Right atrium auricular region (tissue), 2 donors: ENCODE data around the gene CIROP. TPM values are rescaled to one million over a fixed set of nuclear protein-coding genes. Genes with fewer than 3 reads are reported as not detected.

Experiments
- DNase-seq: peaks from one replicate; pipeline ENCODE4 v3.0.0-alpha.2; 2019; ENCODE audit warnings: low spot score
- H3K27ac ChIP-seq, 2 donors: fragments of 200-600 bp; sonication (generic); 1 replicate in 1 of 2; 2 replicates in 1 of 2; pipeline ENCODE4 v1.5.1; 2016 to 2019
- H3K27me3 ChIP-seq, 2 donors: fragments of 200-600 bp; sonication (generic); one replicate each; pipeline versions ENCODE4 v1.5.1 to v1.6.0; 2017 to 2019
- H3K36me3 ChIP-seq: fragments of 200-600 bp; sonication (generic); one replicate; pipeline ENCODE4 v1.5.1; 2016
- H3K4me1 ChIP-seq, 2 donors: fragments of 200-600 bp; sonication (generic); one replicate each; pipeline versions ENCODE4 v1.5.1 to v1.6.0; 2017 to 2019
- H3K4me3 ChIP-seq, 2 donors: fragments of 200-600 bp; sonication (generic); 1 replicate in 1 of 2; 2 replicates in 1 of 2; pipeline ENCODE4 v1.5.1; 2017 to 2019; ENCODE audit warnings: mild to moderate bottlenecking in 1 of 2, moderate library complexity in 1 of 2
- H3K9me3 ChIP-seq, 2 donors: fragments of 200-600 bp; sonication (generic); one replicate each; pipeline ENCODE4 v1.5.1; 2019
- total RNA-seq, 2 donors: library from RNA; depleted of rRNA; stranded (reverse); fragments of >200 nt; gene quantifications; one replicate each; pipeline ENCODE4 v1.1.0, GENCODE V29; 2016
- TF ChIP-seq, protein P1 (sequence below), 2 donors: fragments of 200-600 bp; sonication (generic); IDR thresholded peaks; one replicate each; pipeline ENCODE4 v1.5.1; 2019; ENCODE audit warnings: antibody characterized with exemption in 2 of 2

CIROP gene
- total RNA-seq, 2 donors from 2014 or later = not detected

DNA sequence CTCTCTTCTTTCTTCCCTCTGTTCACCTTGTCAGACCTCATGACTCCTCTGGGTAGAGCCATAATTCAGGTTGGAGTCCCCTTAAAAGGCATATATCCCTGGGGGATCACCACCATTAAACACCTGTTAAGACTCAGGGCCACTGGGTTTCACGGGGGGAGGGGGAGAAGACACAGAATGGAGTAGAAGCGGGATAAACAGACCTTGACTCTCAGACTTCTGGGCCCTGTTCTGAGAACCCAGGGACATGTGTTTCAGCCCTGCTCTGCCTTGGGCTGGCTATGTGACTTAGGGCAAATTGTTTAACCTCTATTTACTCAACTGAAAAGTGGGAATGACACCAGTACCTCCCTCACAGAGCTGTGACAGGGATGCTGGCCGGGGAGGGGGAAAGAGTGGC, 52.1 kb downstream of the CIROP start:
- TF ChIP-seq, protein P1, sequence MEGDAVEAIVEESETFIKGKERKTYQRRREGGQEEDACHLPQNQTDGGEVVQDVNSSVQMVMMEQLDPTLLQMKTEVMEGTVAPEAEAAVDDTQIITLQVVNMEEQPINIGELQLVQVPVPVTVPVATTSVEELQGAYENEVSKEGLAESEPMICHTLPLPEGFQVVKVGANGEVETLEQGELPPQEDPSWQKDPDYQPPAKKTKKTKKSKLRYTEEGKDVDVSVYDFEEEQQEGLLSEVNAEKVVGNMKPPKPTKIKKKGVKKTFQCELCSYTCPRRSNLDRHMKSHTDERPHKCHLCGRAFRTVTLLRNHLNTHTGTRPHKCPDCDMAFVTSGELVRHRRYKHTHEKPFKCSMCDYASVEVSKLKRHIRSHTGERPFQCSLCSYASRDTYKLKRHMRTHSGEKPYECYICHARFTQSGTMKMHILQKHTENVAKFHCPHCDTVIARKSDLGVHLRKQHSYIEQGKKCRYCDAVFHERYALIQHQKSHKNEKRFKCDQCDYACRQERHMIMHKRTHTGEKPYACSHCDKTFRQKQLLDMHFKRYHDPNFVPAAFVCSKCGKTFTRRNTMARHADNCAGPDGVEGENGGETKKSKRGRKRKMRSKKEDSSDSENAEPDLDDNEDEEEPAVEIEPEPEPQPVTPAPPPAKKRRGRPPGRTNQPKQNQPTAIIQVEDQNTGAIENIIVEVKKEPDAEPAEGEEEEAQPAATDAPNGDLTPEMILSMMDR (IDR thresholded peaks at IDR 0.05) = no peak
- no peaks in the 10 kb centered on the region for H3K27me3 ChIP-seq
- DNase-seq = no peak

DNA sequence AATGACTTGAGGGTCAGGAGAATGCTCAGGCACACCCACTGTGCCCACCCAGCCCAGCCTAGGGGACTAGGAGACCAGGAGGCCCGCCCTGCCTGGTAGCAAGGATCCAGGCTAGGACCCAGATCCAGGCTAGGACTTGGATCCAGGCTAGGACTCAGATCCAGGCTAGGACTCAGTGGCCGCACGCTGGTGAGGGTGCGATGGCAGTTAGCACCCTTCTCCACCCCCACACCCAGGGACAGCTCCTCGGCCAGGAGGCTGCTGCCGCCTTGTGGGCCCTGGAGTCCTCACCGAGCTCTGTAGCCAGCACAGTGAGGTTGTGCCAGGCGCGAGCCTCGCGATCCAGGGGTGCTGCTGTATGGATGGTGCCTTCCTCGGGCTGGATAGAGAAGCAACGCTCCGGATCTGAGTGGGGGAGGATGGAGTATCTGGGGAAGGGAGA, 52.6 kb downstream of the CIROP start:
- Histone ChIP-seq H3K27ac (no peak overlapping the region), H3K4me1 (peaks cover 0 to 14% of the 10 kb centered on the region in 2 donors), H3K4me3 (no peak overlapping the region), H3K36me3 (no peaks in the 10 kb centered on the region), H3K27me3 (no peaks in the 10 kb centered on the region), H3K9me3 (no peaks in the 10 kb centered on the region)
- TF ChIP-seq, protein P1 (IDR thresholded peaks at IDR 0.05) = peak in 1 of 2 donors; percentile 48
- no peak for DNase-seq

More for the DNA sequence above, 52.1 kb downstream of the CIROP start:
- H3K4me3 ChIP-seq = no peak overlapping the region
- no peak overlapping the region for H3K27ac ChIP-seq
- H3K36me3 ChIP-seq = no peaks in the 10 kb centered on the region
- H3K9me3 ChIP-seq = no peaks in the 10 kb centered on the region
- peaks cover 0 to 15% of the 10 kb centered on the region in 2 donors for H3K4me1 ChIP-seq

DNA sequence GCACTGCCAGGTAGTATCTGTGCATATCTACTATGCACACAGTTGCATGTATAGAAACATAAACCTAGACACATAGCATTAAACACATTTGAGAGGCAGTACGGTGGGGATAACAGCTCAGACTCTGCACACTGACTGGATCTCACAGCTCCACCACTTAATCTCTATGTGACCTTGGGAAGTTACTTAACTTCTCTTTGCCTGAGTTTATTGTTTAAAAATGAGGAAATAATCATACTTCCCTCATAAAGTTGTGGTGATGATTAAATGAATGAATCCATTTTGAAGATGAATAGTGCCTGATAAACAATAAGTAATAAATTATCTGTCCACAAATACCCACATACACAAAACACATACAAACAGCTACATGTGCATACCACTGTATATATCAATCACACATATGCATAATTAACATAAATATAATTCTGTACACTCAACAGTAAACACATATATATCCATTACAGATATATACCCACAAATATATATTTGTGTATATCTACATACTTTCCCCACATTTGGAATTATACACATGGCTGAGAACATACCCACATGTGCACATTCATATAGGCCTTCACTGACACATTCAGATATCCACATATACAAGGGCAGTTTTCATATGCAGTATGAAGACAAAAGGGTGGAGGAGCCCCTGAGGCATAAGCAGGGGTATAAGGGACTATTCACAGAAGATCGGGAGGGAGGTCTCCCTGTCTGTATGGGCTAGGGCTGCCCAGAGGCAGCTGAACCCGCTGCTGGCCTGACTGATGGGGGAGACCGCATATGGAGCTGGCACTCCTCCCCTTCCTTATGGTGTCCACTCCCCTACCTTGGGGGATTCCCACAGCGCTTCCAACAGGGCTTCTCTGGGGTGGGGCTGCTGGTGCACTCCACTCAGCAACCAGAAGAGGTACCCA, 53.4 kb downstream of the CIROP start:
- Histone ChIP-seq H3K4me3 (no peak overlapping the region), H3K27me3 (no peaks in the 10 kb centered on the region), H3K9me3 (no peaks in the 10 kb centered on the region), H3K4me1 (peaks cover 0 to 6% of the 10 kb centered on the region in 2 donors), H3K36me3 (no peaks in the 10 kb centered on the region), H3K27ac (no peak overlapping the region)
- TF ChIP-seq, protein P1 (IDR thresholded peaks at IDR 0.05) = no peak
- no peak for DNase-seq

Other genes starting within 250 kb of the CIROP start
- gene LRP10, start 233.2 kb downstream of the CIROP start, total RNA-seq = 100 to 1,000 TPM in 1 of 2 donors, 10 to 100 TPM in 1; 54.2 to 144 TPM
- not detected for gene REM2, start 221.8 kb downstream of the CIROP start, total RNA-seq
- 100 to 1,000 TPM in 1 of 2 donors, 10 to 100 TPM in 1; 76.5 to 774 TPM for gene RBM23, start 185.8 kb downstream of the CIROP start, total RNA-seq
- gene PRMT5, start 175.6 kb downstream of the CIROP start, total RNA-seq = 10 to 100 TPM; 23.3 to 55.1 TPM
- gene HAUS4, start 147.9 kb downstream of the CIROP start, total RNA-seq = 10 to 100 TPM; 25.8 to 28.7 TPM
- gene AJUBA, start 122.4 kb downstream of the CIROP start, total RNA-seq = 10 to 100 TPM in 1 of 2 donors, 1 to 10 TPM in 1; 5.8 to 24.6 TPM
- 1 to 10 TPM; 5.0 to 6.8 TPM for gene C14orf93, start 94.8 kb downstream of the CIROP start, total RNA-seq
- 100 to 1,000 TPM; 105 to 122 TPM for gene PSMB5, start 70.1 kb downstream of the CIROP start, total RNA-seq
- gene PSMB11, start 62.8 kb downstream of the CIROP start, total RNA-seq = not detected
- gene CDH24, start 47.5 kb downstream of the CIROP start, total RNA-seq = 1 to 10 TPM; 1.3 to 1.4 TPM
- gene ACIN1, start 9.9 kb downstream of the CIROP start, total RNA-seq = 10 to 100 TPM; 53.9 to 55.3 TPM
- gene C14orf119, start 9.5 kb downstream of the CIROP start, total RNA-seq = 10 to 100 TPM; 13.5 to 23.7 TPM
- not detected for gene CEBPE, start 14.3 kb upstream of the CIROP start, total RNA-seq
- 10 to 100 TPM; 11.9 to 23.7 TPM for gene SLC7A8, start 78.7 kb upstream of the CIROP start, total RNA-seq
- gene RNF212B, start 132.9 kb upstream of the CIROP start, total RNA-seq = not detected
- gene HOMEZ, start 181.1 kb upstream of the CIROP start, total RNA-seq = 10 to 100 TPM in 1 of 2 donors, 1 to 10 TPM in 1; 8.5 to 10.1 TPM
- 1 to 10 TPM; 2.7 to 3.9 TPM for gene PPP1R3E, start 197.9 kb upstream of the CIROP start, total RNA-seq
- gene BCL2L2, start 201.8 kb upstream of the CIROP start, total RNA-seq = 10 to 100 TPM; 26.8 to 36.3 TPM
- gene PABPN1, start 216.5 kb upstream of the CIROP start, total RNA-seq = 10 to 100 TPM; 26.0 to 36.1 TPM
- gene SLC22A17, start 247.9 kb upstream of the CIROP start, total RNA-seq = 10 to 100 TPM; 29.4 to 47.0 TPM